Breast epithelium (tissue), 4 donors: ENCODE measurements around the gene BID. TPM values are rescaled to one million over a fixed set of nuclear protein-coding genes. Genes with fewer than 3 reads are reported as not detected.

Experiments
- DNase-seq, 2 donors: peaks; one replicate each; pipeline ENCODE4 v3.0.0-alpha.2; 2019; ENCODE audit warnings: low spot score in 2 of 2
- H3K27ac ChIP-seq, 2 donors: fragments of 200-600 bp; sonication (generic) in 1 of 2; one replicate each; pipeline ENCODE4 v1.5.1; 2016 to 2019; ENCODE audit warnings: mild to moderate bottlenecking in 1 of 2
- H3K27me3 ChIP-seq, 2 donors: fragments of 200-600 bp; sonication (generic) in 1 of 2; one replicate each; pipeline versions ENCODE4 v1.5.1 to v1.6.0; 2017 to 2019; ENCODE audit warnings: control low read depth in 1 of 2, mild to moderate bottlenecking in 1 of 2
- H3K36me3 ChIP-seq: fragments of 200-600 bp; one replicate; pipeline ENCODE4 v1.5.1; 2019
- H3K4me1 ChIP-seq, 2 donors: fragments of 200-600 bp; sonication (generic); one replicate each; pipeline ENCODE4 v1.5.1; 2016 to 2019; ENCODE audit warnings: control low read depth in 1 of 2
- H3K4me3 ChIP-seq, 3 donors: fragments of 200-600 bp; sonication (generic); 1 replicate in 2 of 3; 2 replicates in 1 of 3; pipeline ENCODE4 v1.5.1; 2016 to 2019; ENCODE audit warnings: mild to moderate bottlenecking in 3 of 3, moderate library complexity in 2 of 3
- H3K9me3 ChIP-seq, 2 donors: fragments of 200-600 bp; sonication (generic) in 1 of 2; one replicate each; pipeline ENCODE4 v1.5.1; 2016 to 2019; ENCODE audit warnings: control low read depth in 1 of 2
- CTCF ChIP-seq, 3 donors: fragments of 450-650 bp; IDR thresholded peaks; one replicate each; pipeline ENCODE4 v1.5.1; 2016 to 2017; ENCODE audit warnings: antibody characterized with exemption in 3 of 3, mild to moderate bottlenecking in 3 of 3, moderate library complexity in 3 of 3
- POLR2A ChIP-seq: fragments of 450-650 bp; IDR thresholded peaks from one replicate; pipeline ENCODE4 v1.6.1; 2016; ENCODE audit warnings: antibody characterized with exemption, mild to moderate bottlenecking, moderate library complexity
- POLR2AphosphoS5 ChIP-seq, 3 donors: sonication (generic); formaldehyde crosslinking; IDR thresholded peaks; one replicate each; pipeline ENCODE4 v1.6.1; 2017; ENCODE audit warnings: antibody characterized with exemption in 3 of 3
- intact Hi-C: fragments of 100-400 bp; cut with DNase I; formaldehyde crosslinking; loops from one replicate; pipeline ENCODE4 v1.15.1; 2023; ENCODE audit warnings: low total_unique reads
- total RNA-seq, 3 donors: library from RNA; depleted of rRNA; stranded (reverse); fragments of >200 nt; gene quantifications; one replicate each; pipeline ENCODE4 v1.1.0, GENCODE V29; 2016

The BID gene
- total RNA-seq, 3 donors from 2014 or later: 25.9 to 35.7 (median 29.0) TPM

- intact Hi-C loops: no loop called here
- no peak for DNase-seq
- TF ChIP-seq POLR2AphosphoS5 (IDR thresholded peaks at IDR 0.05) (no peak), CTCF (IDR thresholded peaks at IDR 0.05) (no peak), POLR2A (no peak)
- Histone ChIP-seq H3K4me1 (no peaks in the 10 kb centered on the region), H3K4me3 (no peak overlapping the region), H3K9me3 (no peaks in the 10 kb centered on the region), H3K36me3 (peaks cover 4% of the 10 kb centered on the region), H3K27ac (no peak overlapping the region), H3K27me3 (no peaks in the 10 kb centered on the region)
Observed at GRCh38 chr22:17724678-17725499, 49.4 kb downstream of the BID start.

- Histone ChIP-seq H3K36me3 (no peaks in the 10 kb centered on the region), H3K4me3 (no peak overlapping the region), H3K4me1 (no peaks in the 10 kb centered on the region), H3K27ac (no peak overlapping the region), H3K27me3 (no peaks in the 10 kb centered on the region), H3K9me3 (no peaks in the 10 kb centered on the region)
- TF ChIP-seq POLR2AphosphoS5 (IDR thresholded peaks at IDR 0.05) (no peak), POLR2A (no peak), CTCF (IDR thresholded peaks at IDR 0.05) (no peak)
- intact Hi-C loops: no loop called here
- DNase-seq: no peak
Observed at GRCh38 chr22:17724241-17724640, 50.0 kb downstream of the BID start.

- Histone ChIP-seq H3K36me3 (no peaks in the 10 kb centered on the region), H3K4me3 (no peak overlapping the region), H3K4me1 (no peaks in the 10 kb centered on the region), H3K27me3 (no peaks in the 10 kb centered on the region), H3K27ac (no peak overlapping the region), H3K9me3 (no peaks in the 10 kb centered on the region)
- TF ChIP-seq POLR2A: no peak
- TF ChIP-seq CTCF (IDR thresholded peaks at IDR 0.05): no peak
- intact Hi-C loops: no loop called here
- no peak for DNase-seq
Observed at GRCh38 chr22:17719911-17720310, 54.4 kb downstream of the BID start.

GRCh38 chr22:17717708-17718107, 56.6 kb downstream of the BID start:
- no peak overlapping the region for H3K4me3 ChIP-seq
- no peak for TF ChIP-seq POLR2A
- TF ChIP-seq POLR2AphosphoS5 (IDR thresholded peaks at IDR 0.05): no peak
- no peak for TF ChIP-seq CTCF (IDR thresholded peaks at IDR 0.05)
- intact Hi-C loops: no loop called here
- no peaks in the 10 kb centered on the region for H3K27me3 ChIP-seq
- H3K4me1 ChIP-seq: no peaks in the 10 kb centered on the region
- no peak for DNase-seq
- H3K36me3 ChIP-seq: no peaks in the 10 kb centered on the region
- no peak overlapping the region for H3K27ac ChIP-seq
- no peaks in the 10 kb centered on the region for H3K9me3 ChIP-seq

GRCh38 chr22:17716529-17716928, 57.7 kb downstream of the BID start:
- H3K4me3 ChIP-seq: no peak overlapping the region
- no peaks in the 10 kb centered on the region for H3K36me3 ChIP-seq
- H3K27ac ChIP-seq: no peak overlapping the region
- H3K27me3 ChIP-seq: no peaks in the 10 kb centered on the region
- no peaks in the 10 kb centered on the region for H3K4me1 ChIP-seq
- no peak for DNase-seq
- intact Hi-C loops: no loop called here
- no peaks in the 10 kb centered on the region for H3K9me3 ChIP-seq
- TF ChIP-seq CTCF (IDR thresholded peaks at IDR 0.05) (no peak), POLR2A (no peak), POLR2AphosphoS5 (IDR thresholded peaks at IDR 0.05) (no peak)
